Tibial nerve (tissue), 4 donors: ENCODE data around the gene RSRC2. TPM values are rescaled to one million over a fixed set of nuclear protein-coding genes. Genes with fewer than 3 reads are reported as not detected.

ENCODE experiments used
- DNase-seq, 2 donors: peaks; one replicate each; pipeline ENCODE4 v3.0.0-alpha.2; 2019; ENCODE audit warnings: low spot score in 2 of 2
- H3K27ac ChIP-seq, 4 donors: fragments of 200-600 bp; sonication (generic) in 3 of 4; one replicate each; pipeline ENCODE4 v1.5.1; 2017 to 2019; ENCODE audit warnings: mild to moderate bottlenecking in 1 of 4
- H3K27me3 ChIP-seq, 2 donors: fragments of 200-600 bp; sonication (generic) in 1 of 2; one replicate each; pipeline versions ENCODE4 v1.5.1 to v1.6.0; 2017 to 2019
- H3K36me3 ChIP-seq, 3 donors: fragments of 200-600 bp; sonication (generic); one replicate each; pipeline ENCODE4 v1.5.1; 2018 to 2019
- H3K4me1 ChIP-seq, 4 donors: fragments of 200-600 bp; sonication (generic) in 3 of 4; one replicate each; pipeline ENCODE4 v1.5.1; 2017 to 2019
- H3K4me3 ChIP-seq, 4 donors: fragments of 200-600 bp; sonication (generic) in 3 of 4; one replicate each; pipeline ENCODE4 v1.5.1; 2017 to 2019; ENCODE audit warnings: mild to moderate bottlenecking in 1 of 4, moderate library complexity in 1 of 4
- H3K9me3 ChIP-seq, 4 donors: fragments of 200-600 bp; sonication (generic) in 3 of 4; one replicate each; pipeline ENCODE4 v1.5.1; 2017 to 2019
- CTCF ChIP-seq, 5 experiments: fragments of 200-600 bp in 3 of 5; fragments of 450-650 bp in 2 of 5; sonication (generic) in 3 of 5; IDR thresholded peaks; one replicate each; pipeline ENCODE4 v1.5.1; 2016 to 2019; ENCODE audit warnings: antibody characterized with exemption in 5 of 5, mild to moderate bottlenecking in 3 of 5, moderate library complexity in 2 of 5
- EP300 ChIP-seq, 2 donors: sonication (generic); formaldehyde crosslinking; IDR thresholded peaks; one replicate each; pipeline ENCODE4 v1.6.1; 2017; ENCODE audit warnings: antibody characterized with exemption in 2 of 2, mild to moderate bottlenecking in 1 of 2
- POLR2A ChIP-seq, 2 donors: fragments of 450-650 bp; IDR thresholded peaks; one replicate each; pipeline ENCODE4 v1.6.1; 2017; ENCODE audit warnings: antibody characterized with exemption in 2 of 2, mild to moderate bottlenecking in 2 of 2, moderate library complexity in 2 of 2
- WGBS, 2 donors: methylation state at CpG; one replicate each; pipeline ENCODE4 v1.1.5; 2018; 5-methylcytosine and 5-hydroxymethylcytosine counted together
- total RNA-seq, 4 donors: library from RNA; depleted of rRNA; stranded (reverse); fragments of >200 nt; gene quantifications; one replicate each; pipeline ENCODE4 v1.1.0, GENCODE V29; 2016

The RSRC2 gene
- total RNA-seq, 4 donors from 2014 or later: 66.6 to 128 (median 80.7) TPM

- Histone ChIP-seq H3K4me3 (no peak overlapping the region), H3K9me3 (peaks cover 0 to 4% (median 0%) of the 10 kb centered on the region in 4 donors), H3K4me1 (no peaks in the 10 kb centered on the region), H3K27me3 (no peaks in the 10 kb centered on the region), H3K36me3 (peaks cover 0 to 53% (median 0%) of the 10 kb centered on the region in 3 donors), H3K27ac (no peak overlapping the region)
- 83 to 95% methylated on average over 4 of the region's 4 CpGs for WGBS, 2 donors
- TF ChIP-seq POLR2A (IDR thresholded peaks at IDR 0.05) (no peak), CTCF (IDR thresholded peaks at IDR 0.05) (no peak), EP300 (IDR thresholded peaks at IDR 0.05) (no peak)
- DNase-seq: no peak
Measured at GRCh38 chr12:122563361-122563760, 36.6 kb upstream of the RSRC2 start.

- no peak for DNase-seq
- Histone ChIP-seq H3K4me1 (no peaks in the 10 kb centered on the region), H3K27me3 (no peaks in the 10 kb centered on the region), H3K4me3 (no peak overlapping the region), H3K36me3 (peaks cover 0 to 64% (median 0%) of the 10 kb centered on the region in 3 donors), H3K27ac (no peak overlapping the region), H3K9me3 (peaks cover 0 to 4% (median 0%) of the 10 kb centered on the region in 4 donors)
- WGBS, 2 donors: 59 to 66% methylated on average over 3 of the region's 3 CpGs
- TF ChIP-seq POLR2A (IDR thresholded peaks at IDR 0.05) (no peak), CTCF (IDR thresholded peaks at IDR 0.05) (no peak), EP300 (IDR thresholded peaks at IDR 0.05) (no peak)
Measured at GRCh38 chr12:122560138-122560537, 33.4 kb upstream of the RSRC2 start.

GRCh38 chr12:122558745-122559641, 32.3 kb upstream of the RSRC2 start:
- H3K27ac ChIP-seq: no peak overlapping the region
- H3K27me3 ChIP-seq: no peaks in the 10 kb centered on the region
- no peak for DNase-seq
- peaks cover 0 to 4% (median 0%) of the 10 kb centered on the region in 4 donors for H3K9me3 ChIP-seq
- no peak overlapping the region for H3K4me3 ChIP-seq
- WGBS, 2 donors: 97 to 99% methylated on average over 16 of the region's 16 CpGs
- TF ChIP-seq POLR2A (IDR thresholded peaks at IDR 0.05) (no peak), EP300 (IDR thresholded peaks at IDR 0.05) (no peak), CTCF (IDR thresholded peaks at IDR 0.05) (no peak)
- H3K36me3 ChIP-seq: peaks cover 0 to 66% (median 0%) of the 10 kb centered on the region in 3 donors
- H3K4me1 ChIP-seq: no peaks in the 10 kb centered on the region

GRCh38 chr12:122547330-122547729, 20.6 kb upstream of the RSRC2 start:
- no peak for DNase-seq
- Histone ChIP-seq H3K36me3 (peaks cover 0 to 58% (median 0%) of the 10 kb centered on the region in 3 donors), H3K4me1 (no peaks in the 10 kb centered on the region), H3K9me3 (no peaks in the 10 kb centered on the region), H3K4me3 (no peak overlapping the region), H3K27me3 (no peaks in the 10 kb centered on the region), H3K27ac (no peak overlapping the region)
- 86 to 91% methylated on average over 5 of the region's 5 CpGs for WGBS, 2 donors
- TF ChIP-seq EP300 (IDR thresholded peaks at IDR 0.05) (no peak), CTCF (IDR thresholded peaks at IDR 0.05) (no peak), POLR2A (IDR thresholded peaks at IDR 0.05) (no peak)

- H3K4me3 ChIP-seq: no peak overlapping the region
- WGBS, 2 donors: 97% methylated on average over 2 of the region's 2 CpGs
- no peaks in the 10 kb centered on the region for H3K27me3 ChIP-seq
- H3K27ac ChIP-seq: no peak overlapping the region
- H3K4me1 ChIP-seq: no peaks in the 10 kb centered on the region
- TF ChIP-seq POLR2A (IDR thresholded peaks at IDR 0.05): no peak
- no peak for TF ChIP-seq CTCF (IDR thresholded peaks at IDR 0.05)
- no peak for TF ChIP-seq EP300 (IDR thresholded peaks at IDR 0.05)
- peaks cover 0 to 54% (median 0%) of the 10 kb centered on the region in 3 donors for H3K36me3 ChIP-seq
- DNase-seq: no peak
- H3K9me3 ChIP-seq: no peaks in the 10 kb centered on the region
Measured at GRCh38 chr12:122545855-122546254, 19.1 kb upstream of the RSRC2 start.
